Astrocyte of the cerebellum (primary cell): Measurements from ENCODE around the gene DOK7.

ENCODE experiments used
- DNase-seq: peaks from one replicate; pipeline ENCODE4 v3.0.0-alpha.2; 2011; ENCODE audit warnings: low read depth
- H3K4me3 ChIP-seq: 2 replicates; pipeline ENCODE4 v1.5.1; 2011; ENCODE audit warnings: mild to moderate bottlenecking, low read depth, low read length, moderate library complexity
- in situ Hi-C: cut with HindIII; loops from 2 replicates; pipeline ENCODE4 v1.10.0; 2017; ENCODE audit warnings: low sequenced_read_pairs
- TF ChIP-seq, protein P1 (sequence below): IDR thresholded peaks from 2 replicates; pipeline ENCODE4 v1.5.1; 2012; ENCODE audit warnings: low read length, low read depth, moderate library complexity, mild to moderate bottlenecking; ENCODE audit errors: missing control alignments

Gene DOK7

DNA sequence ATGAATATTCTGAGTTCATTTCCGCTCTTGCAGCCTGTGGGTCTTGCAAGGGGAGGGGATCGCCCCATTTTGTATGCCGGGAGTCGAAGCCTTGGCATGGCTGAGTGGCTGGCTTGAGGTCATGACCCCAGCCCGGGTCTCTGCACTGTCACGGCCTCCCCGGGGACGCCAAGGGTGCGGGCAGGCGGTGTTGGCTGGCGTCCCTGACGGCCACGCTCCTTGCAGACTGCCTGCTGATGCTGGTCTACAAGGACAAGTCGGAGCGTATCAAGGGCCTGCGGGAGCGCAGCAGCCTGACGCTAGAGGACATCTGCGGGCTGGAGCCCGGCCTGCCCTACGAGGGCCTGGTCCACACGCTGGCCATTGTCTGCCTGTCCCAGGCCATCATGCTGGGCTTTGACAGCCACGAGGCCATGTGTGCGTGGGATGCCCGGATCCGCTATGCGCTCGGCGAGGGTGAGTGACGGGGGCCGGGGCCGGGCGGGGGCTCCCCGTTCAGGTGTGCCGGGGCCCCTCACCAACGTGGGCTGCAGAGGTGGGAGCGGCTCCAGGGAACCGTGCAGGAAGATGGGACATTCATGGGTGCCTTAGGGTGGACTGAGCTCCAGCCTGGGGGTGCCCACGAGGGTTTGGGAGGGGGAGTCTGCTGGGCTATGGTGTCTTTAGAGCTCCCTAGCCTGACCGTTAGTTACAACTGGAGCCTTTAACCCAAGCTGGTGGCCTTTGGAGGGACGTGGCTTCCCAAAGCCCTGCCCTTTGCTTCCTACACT is 10.3 kb downstream of the DOK7 start:
- TF ChIP-seq, protein P1, sequence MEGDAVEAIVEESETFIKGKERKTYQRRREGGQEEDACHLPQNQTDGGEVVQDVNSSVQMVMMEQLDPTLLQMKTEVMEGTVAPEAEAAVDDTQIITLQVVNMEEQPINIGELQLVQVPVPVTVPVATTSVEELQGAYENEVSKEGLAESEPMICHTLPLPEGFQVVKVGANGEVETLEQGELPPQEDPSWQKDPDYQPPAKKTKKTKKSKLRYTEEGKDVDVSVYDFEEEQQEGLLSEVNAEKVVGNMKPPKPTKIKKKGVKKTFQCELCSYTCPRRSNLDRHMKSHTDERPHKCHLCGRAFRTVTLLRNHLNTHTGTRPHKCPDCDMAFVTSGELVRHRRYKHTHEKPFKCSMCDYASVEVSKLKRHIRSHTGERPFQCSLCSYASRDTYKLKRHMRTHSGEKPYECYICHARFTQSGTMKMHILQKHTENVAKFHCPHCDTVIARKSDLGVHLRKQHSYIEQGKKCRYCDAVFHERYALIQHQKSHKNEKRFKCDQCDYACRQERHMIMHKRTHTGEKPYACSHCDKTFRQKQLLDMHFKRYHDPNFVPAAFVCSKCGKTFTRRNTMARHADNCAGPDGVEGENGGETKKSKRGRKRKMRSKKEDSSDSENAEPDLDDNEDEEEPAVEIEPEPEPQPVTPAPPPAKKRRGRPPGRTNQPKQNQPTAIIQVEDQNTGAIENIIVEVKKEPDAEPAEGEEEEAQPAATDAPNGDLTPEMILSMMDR = no peak
- H3K4me3 ChIP-seq = no peak overlapping the region
- in situ Hi-C loops = loop anchor here (5.0 kb wide), 1 partner anchor 46 kb away; no protein-coding TSS in a partner anchor
- no peak for DNase-seq

DNA sequence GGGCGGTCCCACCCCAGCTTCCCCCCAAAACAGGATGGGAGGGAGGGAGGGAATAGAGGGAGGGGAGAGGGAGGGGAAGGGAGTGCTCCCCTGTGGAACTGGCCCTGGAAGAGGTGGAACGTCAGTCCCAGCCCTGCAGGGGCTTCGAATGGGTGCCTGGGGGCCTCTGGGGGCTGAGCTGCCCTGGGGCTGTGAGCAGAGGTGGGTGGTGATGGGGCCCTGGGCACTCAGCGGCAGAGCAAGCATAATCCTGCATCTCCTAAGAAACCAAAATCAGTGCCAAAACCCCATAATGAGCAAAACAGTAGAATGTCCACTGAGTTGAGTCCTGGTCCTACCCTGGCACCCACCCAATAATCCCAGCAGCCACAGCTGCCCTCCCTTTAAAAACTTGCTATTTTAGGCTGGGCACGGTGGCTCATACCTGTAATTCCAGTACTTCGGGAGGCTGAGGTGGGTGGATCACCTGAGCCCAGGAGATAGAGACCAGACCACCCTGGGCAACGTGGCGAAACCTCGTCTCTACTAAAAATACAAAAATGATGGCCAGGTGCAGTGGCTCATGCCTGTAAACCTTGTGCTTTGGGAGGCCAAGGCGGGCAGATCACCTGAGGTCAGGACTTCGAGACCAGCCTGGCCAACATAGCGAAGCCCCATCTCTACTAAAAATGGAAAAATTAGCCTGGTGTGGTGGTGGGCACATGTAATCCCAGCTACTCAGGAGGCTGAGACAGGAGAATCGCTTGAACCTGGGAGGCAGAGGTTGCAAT is 11.1 kb downstream of the DOK7 start:
- DNase-seq = no peak
- TF ChIP-seq, protein P1 = no peak
- H3K4me3 ChIP-seq = no peak overlapping the region
- in situ Hi-C loops = loop anchor here (5.0 kb wide), 1 partner anchor 47 kb away; no protein-coding TSS in a partner anchor

DNA sequence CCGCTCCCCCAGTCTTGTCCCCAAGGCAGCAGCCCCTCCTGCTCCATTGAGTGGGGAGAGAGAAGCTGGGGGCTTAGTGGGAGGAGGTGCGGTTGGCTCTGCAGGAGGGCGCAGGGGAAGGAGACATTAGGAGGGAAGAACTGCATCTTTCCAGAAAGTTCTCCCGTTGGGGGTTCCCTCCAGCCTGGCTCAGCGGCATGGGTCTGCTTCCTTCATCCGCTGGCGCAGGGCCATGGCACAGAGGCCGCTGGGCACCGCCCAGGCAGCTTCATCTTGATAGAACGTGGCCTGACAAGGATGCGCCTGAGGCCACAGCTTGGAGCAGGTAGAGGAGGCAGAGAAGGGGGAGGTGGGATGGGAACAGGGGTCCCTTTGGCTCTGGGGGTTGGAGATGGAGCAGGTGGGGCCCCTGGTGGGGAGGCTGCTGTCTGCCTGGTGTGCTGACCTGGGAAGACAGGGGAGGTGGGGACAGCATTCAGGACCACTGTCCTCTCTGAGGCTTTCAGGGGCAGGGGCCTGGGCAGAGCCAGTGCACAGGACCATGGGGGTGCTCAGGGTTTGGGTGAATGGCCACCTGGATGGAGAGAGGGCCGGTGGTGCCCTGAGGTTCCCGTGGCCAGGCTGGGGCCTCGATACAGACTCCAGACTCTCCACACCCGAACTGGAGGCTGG is 12.1 kb downstream of the DOK7 start:
- DNase-seq = no peak
- in situ Hi-C loops = no loop called here
- TF ChIP-seq, protein P1 = no peak
- H3K4me3 ChIP-seq = no peak overlapping the region

DNA sequence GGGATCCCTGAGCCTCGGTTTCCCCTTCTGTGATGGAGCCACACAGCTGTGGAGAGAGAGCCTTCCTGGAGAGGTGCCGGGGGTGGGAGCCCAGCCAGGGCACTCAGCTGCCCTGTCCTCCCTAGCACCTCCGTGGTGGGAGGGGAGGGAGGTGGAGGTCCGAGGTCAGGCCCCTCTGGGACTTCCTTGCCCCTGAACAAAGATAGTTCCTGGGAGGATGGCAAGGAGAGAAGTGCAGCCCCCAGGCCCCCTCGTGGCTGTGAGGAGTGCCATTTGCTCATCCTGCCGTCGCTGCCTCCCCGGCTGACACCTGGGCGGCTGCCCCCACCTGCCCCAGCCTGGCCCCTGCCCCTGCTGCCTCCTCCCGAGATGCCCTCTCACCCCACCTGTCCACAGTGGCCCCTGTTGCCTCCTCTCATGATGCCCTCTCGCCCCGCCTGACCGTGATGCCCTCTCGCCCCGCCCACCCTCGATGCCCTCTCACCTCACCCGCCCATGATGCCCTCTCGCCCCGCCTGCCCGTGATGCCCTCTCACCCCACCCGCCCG is 12.7 kb downstream of the DOK7 start:
- no peak overlapping the region for H3K4me3 ChIP-seq
- TF ChIP-seq, protein P1 = no peak
- in situ Hi-C loops = no loop called here
- DNase-seq = no peak

DNA sequence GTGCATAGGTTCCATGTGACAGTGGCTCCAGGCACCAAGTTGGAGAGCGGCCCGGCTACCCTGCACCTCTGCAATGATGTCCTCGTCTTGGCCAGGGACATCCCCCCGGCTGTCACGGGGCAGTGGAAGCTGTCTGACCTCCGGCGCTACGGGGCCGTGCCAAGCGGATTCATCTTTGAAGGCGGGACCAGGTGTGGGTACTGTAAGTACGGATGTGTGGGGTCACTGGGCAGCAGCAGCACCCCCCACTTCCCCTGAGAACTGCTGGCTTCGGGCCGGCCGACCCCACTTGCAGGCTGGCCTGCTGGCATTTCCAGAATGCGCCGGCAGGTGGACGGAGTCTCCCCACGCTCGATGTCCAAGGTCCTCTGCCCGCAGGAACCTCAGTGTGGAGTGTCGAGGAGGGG is 13.2 kb downstream of the DOK7 start:
- TF ChIP-seq, protein P1 = no peak
- in situ Hi-C loops = no loop called here
- H3K4me3 ChIP-seq = no peak overlapping the region
- DNase-seq = no peak

DNA sequence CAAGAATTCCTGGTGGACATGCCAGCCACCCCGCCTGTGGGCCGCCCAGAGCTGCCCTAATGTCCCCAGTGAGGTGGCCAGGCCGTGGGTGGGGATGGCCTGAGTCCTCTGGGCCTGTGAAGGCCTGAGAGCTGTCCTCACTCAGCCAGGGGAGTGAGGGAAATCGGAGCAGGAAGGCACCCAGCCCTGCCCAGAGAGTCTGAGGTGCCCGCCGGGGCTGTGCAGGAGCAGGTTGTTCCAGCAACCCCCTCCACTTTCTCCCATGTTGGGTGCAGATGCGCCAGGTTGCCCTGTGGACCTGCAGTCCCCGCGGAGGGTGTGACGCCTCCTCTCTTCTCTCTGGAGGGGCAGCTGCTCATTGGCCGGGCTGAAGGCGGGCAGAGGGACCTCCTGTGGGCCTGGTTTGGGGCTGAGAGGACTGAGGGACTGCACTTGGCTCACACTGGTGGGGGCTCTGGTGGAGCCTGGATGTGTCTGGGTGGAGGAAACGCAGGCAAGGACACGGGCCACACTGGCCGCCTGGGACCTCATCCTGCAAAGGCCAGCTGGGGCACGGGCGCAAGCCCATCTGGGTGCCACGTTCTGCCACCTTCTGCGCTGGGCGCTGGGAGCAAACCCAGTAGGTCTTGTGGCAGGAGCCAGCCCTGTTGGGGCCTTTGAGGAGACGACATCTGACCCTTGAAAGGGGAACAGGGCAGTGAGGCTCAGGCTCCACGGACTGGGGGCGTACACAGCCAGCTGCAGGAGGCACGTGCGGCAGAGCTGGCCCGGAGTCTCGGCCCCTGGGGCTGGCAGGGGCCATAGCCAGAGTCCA is 14.0 kb downstream of the DOK7 start:
- DNase-seq = no peak
- in situ Hi-C loops = no loop called here
- TF ChIP-seq, protein P1 = no peak
- H3K4me3 ChIP-seq = no peak overlapping the region
